ENCODE results near the gene AP3B2.

AP3B2 gene

GRCh38 chr15:82742134-82742533 is 32.5 kb upstream of the AP3B2 start:
- no peak overlapping the region for H3K27ac ChIP-seq
- no peak for TF ChIP-seq CTCF (IDR thresholded peaks at IDR 0.05)
- H3K4me3 ChIP-seq, result no peak overlapping the region
- no peak for DNase-seq (ENCODE audit: low spot score)

GRCh38 chr15:82739086-82739485 is 29.4 kb upstream of the AP3B2 start:
- DNase-seq (ENCODE audit: low spot score), result no peak
- Histone ChIP-seq H3K4me3 (no peak overlapping the region), H3K27ac (no peak overlapping the region)
- TF ChIP-seq CTCF (IDR thresholded peaks at IDR 0.05), result no peak

GRCh38 chr15:82737975-82738374 is 28.3 kb upstream of the AP3B2 start:
- no peak for TF ChIP-seq CTCF (IDR thresholded peaks at IDR 0.05)
- DNase-seq (ENCODE audit: low spot score), result no peak
- no peak overlapping the region for H3K4me3 ChIP-seq
- no peak overlapping the region for H3K27ac ChIP-seq

GRCh38 chr15:82731527-82731926 is 21.9 kb upstream of the AP3B2 start:
- DNase-seq (ENCODE audit: low spot score), result no peak
- Histone ChIP-seq H3K27ac (no peak overlapping the region), H3K4me3 (no peak overlapping the region)
- TF ChIP-seq CTCF (IDR thresholded peaks at IDR 0.05), result no peak

GRCh38 chr15:82730022-82730530 is 20.4 kb upstream of the AP3B2 start:
- DNase-seq (ENCODE audit: low spot score), result no peak
- Histone ChIP-seq H3K27ac (no peak overlapping the region), H3K4me3 (no peak overlapping the region)
- no peak for TF ChIP-seq CTCF (IDR thresholded peaks at IDR 0.05)

GRCh38 chr15:82726816-82727215 is 17.1 kb upstream of the AP3B2 start:
- Histone ChIP-seq H3K4me3 (no peak overlapping the region), H3K27ac (no peak overlapping the region)
- no peak for TF ChIP-seq CTCF (IDR thresholded peaks at IDR 0.05)
- no peak for DNase-seq (ENCODE audit: low spot score)

- Histone ChIP-seq H3K27ac (no peak overlapping the region), H3K4me3 (no peak overlapping the region)
- TF ChIP-seq CTCF (IDR thresholded peaks at IDR 0.05), result no peak
- no peak for DNase-seq (ENCODE audit: low spot score)
Measured at GRCh38 chr15:82715003-82715402, 5.3 kb upstream of the AP3B2 start.
